WERI-Rb-1 (cell line): ENCODE results near the gene DHRSX.
"Not testable (repeated sequence)": the region's sequence is repeated elsewhere in the genome, so short reads cannot be mapped to it uniquely, and the experiment has no call there.

Experiments
- DNase-seq: peaks from one replicate; pipeline ENCODE4 v3.0.0-alpha.2; 2020
- H3K27ac ChIP-seq: fragments of 250-450 bp; sonication (Bioruptor Pico); 2 replicates; pipeline ENCODE4 v1.5.1; 2020; ENCODE audit warnings: mild to moderate bottlenecking, moderate library complexity
- H3K27me3 ChIP-seq: fragments of 250-450 bp; sonication (Bioruptor Pico); 2 replicates; pipeline ENCODE4 v1.5.1; 2021; ENCODE audit warnings: mild to moderate bottlenecking, low read depth, moderate library complexity; ENCODE audit not compliant: insufficient read depth, severe bottlenecking
- H3K36me3 ChIP-seq: fragments of 250-450 bp; sonication (Bioruptor Pico); 2 replicates; pipeline ENCODE4 v1.5.1; 2020; ENCODE audit warnings: mild to moderate bottlenecking, moderate library complexity
- H3K4me3 ChIP-seq: 2 replicates; pipeline ENCODE4 v1.5.1; 2011; ENCODE audit warnings: low read depth, mild to moderate bottlenecking, control low read depth, low read length
- H3K9me3 ChIP-seq: fragments of 250-450 bp; sonication (Bioruptor Pico); 2 replicates; pipeline ENCODE4 v1.5.1; 2021; ENCODE audit warnings: mild to moderate bottlenecking, moderate library complexity; ENCODE audit not compliant: severe bottlenecking
- CTCF ChIP-seq: IDR thresholded peaks from 2 replicates; pipeline ENCODE4 v1.5.1; 2011; ENCODE audit warnings: low read depth, mild to moderate bottlenecking, control low read depth, inconsistent platforms, low read length

Gene DHRSX

DNA sequence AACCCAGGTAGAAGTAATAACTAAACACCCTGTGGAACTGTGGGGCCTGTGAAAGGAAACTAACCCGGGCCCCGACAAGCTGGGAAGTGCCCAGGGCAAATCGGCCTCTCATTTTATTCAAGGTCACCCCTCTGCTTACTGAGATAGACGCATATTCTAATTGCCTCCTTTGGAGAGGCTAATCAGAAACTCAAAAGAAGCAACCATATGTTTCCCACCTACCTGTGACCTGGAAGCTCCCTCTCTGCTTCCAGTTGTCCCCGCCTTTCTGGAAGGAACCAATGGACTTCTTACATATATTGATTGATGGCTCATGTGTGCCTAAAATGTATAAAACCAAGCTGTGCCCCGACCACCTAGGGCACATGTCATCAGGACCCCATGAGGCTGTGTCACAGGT lies 23.1 kb upstream of the DHRSX start:
- Histone ChIP-seq H3K4me3 (no peak overlapping the region), H3K36me3 (no peaks in the 10 kb centered on the region), H3K9me3 (no peaks in the 10 kb centered on the region), H3K27me3 (no peaks in the 10 kb centered on the region), H3K27ac (no peak overlapping the region)
- TF ChIP-seq CTCF = no peak
- DNase-seq = no peak

DNA sequence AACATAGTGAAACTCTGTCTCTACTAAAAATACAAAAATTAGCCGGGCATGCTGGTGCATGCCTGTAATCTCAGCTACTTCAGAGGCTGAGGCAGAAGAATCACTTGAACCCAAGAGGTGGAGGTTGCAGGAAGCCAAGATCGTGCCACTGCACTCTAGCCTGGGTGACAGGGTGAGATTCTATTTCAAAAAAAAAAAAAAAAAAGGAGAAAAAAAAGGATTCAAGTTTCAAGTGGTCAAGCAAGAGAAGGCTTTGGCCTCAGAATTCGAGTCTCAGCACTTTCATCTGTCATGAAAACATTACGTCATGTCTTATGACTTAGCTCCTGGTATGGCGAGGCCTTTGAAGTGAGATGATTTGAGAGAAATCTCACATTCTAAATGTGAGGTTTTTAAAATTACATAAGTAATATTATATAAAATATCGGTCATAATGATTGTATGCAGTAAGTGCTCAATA lies 21.2 kb upstream of the DHRSX start:
- no peaks in the 10 kb centered on the region for H3K9me3 ChIP-seq
- H3K27ac ChIP-seq = no peak overlapping the region
- no peaks in the 10 kb centered on the region for H3K36me3 ChIP-seq
- no peak for TF ChIP-seq CTCF
- H3K27me3 ChIP-seq = no peaks in the 10 kb centered on the region
- DNase-seq = no peak
- H3K4me3 ChIP-seq = no peak overlapping the region

DNA sequence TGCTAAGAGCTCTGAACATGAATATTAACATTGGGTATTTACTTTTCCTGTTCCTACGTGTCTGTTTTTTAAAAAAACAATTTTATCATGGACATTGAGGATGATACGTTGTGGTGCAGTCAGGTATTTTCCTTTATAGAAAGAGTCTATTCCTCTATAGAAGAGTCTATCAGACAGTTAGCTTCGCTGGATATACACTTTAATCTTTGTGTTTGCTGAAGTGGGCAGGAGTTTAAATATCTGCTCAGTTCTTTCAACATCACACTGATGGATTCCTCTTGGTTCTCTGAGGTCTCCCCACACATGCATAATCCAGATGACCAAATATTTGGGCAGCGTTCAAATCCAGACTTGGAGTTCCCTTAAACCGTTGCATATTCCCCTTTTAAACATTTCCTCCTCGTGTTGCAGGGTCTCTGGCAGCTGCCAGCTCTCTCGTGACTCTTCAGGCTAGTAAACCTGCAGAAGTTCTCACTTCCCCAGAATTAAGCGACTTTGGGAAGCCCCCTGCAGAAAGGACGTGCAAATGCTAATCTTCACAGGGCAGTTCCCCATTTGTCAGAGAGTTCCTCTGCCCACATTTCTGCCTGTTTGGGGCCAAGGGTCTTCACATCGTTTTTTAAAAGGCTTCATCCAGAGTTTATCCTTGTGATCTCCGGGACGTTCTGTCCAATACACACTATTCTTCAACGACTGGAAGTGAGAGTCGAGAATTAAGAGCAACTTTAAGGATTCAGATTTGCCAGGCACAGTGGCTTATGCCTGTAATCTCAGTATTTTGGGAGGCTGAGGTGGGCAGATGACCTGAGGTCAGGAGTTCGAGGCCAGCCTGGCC lies 20.5 kb upstream of the DHRSX start:
- no peak for DNase-seq
- H3K4me3 ChIP-seq = no peak overlapping the region
- no peak for TF ChIP-seq CTCF
- H3K9me3 ChIP-seq = no peaks in the 10 kb centered on the region
- H3K27me3 ChIP-seq = no peaks in the 10 kb centered on the region
- no peak overlapping the region for H3K27ac ChIP-seq
- H3K36me3 ChIP-seq = no peaks in the 10 kb centered on the region

GRCh38 chrX:2520539-2520938 lies 19.8 kb upstream of the DHRSX start:
- no peaks in the 10 kb centered on the region for H3K36me3 ChIP-seq
- no peak for DNase-seq
- H3K4me3 ChIP-seq = no peak overlapping the region
- H3K27me3 ChIP-seq = no peaks in the 10 kb centered on the region
- no peaks in the 10 kb centered on the region for H3K9me3 ChIP-seq
- TF ChIP-seq CTCF = no peak
- H3K27ac ChIP-seq = no peak overlapping the region

- H3K9me3 ChIP-seq = not testable (repeated sequence)
Observed at GRCh38 chrX:2519638-2520037, 18.9 kb upstream of the DHRSX start.

GRCh38 chrX:2517055-2517454 lies 16.3 kb upstream of the DHRSX start:
- no peak overlapping the region for H3K27ac ChIP-seq
- H3K4me3 ChIP-seq = no peak overlapping the region
- no peaks in the 10 kb centered on the region for H3K36me3 ChIP-seq
- no peaks in the 10 kb centered on the region for H3K9me3 ChIP-seq
- DNase-seq = no peak
- H3K27me3 ChIP-seq = no peaks in the 10 kb centered on the region
- no peak for TF ChIP-seq CTCF

More at GRCh38 chrX:2519638-2520037, 18.9 kb upstream of the DHRSX start:
- H3K27ac ChIP-seq, DNase-seq, H3K36me3 ChIP-seq, H3K4me3 ChIP-seq, H3K27me3 ChIP-seq: not testable (repeated sequence)
